HG03066 (cell line): Measurements from ENCODE around the gene TF.

ENCODE experiments used
- ATAC-seq: cut with Tn5 transposase; IDR thresholded peaks from one replicate; pipeline ENCODE4 v1.9.1; 2021; ENCODE audit warnings: low read depth; ENCODE audit not compliant: unreplicated experiment

Gene TF

DNA sequence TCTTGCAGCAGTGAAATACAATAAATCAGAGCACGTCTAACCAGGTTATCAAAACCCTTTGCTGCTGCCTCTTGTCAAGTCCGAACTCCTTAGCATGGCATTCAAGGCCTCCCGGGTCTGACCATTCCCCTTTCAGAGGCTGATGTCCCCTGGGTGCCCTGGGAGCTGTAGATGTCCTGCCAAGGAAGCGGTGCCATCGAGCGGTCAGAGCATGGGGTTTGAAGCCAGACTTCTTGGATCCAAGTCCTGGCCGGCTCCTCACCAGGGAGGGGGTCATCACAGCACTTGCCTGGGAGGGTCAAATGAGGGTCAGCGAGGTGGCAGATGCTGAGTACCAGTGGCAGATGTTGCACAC is 496 bp downstream of the TF start:
- no peak for ATAC-seq

DNA sequence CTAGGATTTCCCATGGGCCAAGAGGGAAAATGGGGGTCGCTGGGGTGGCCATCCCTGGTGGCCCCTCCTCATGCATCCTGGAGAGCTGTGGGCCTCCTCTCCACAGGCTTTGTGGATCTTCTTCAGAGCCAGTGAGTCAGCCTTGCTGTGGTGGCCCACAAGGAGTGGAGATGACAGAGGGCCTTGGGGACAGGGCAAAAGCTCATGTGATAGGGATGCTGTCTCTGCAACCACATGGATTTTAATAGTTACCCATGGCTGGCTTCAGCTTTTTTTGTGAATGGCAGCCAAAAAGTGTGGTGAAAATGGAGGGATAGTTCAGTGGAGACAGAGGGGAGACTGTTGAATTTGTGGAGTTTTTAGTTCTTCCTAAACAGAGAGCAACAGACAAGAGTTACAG is 1.2 kb downstream of the TF start:
- no peak for ATAC-seq

DNA sequence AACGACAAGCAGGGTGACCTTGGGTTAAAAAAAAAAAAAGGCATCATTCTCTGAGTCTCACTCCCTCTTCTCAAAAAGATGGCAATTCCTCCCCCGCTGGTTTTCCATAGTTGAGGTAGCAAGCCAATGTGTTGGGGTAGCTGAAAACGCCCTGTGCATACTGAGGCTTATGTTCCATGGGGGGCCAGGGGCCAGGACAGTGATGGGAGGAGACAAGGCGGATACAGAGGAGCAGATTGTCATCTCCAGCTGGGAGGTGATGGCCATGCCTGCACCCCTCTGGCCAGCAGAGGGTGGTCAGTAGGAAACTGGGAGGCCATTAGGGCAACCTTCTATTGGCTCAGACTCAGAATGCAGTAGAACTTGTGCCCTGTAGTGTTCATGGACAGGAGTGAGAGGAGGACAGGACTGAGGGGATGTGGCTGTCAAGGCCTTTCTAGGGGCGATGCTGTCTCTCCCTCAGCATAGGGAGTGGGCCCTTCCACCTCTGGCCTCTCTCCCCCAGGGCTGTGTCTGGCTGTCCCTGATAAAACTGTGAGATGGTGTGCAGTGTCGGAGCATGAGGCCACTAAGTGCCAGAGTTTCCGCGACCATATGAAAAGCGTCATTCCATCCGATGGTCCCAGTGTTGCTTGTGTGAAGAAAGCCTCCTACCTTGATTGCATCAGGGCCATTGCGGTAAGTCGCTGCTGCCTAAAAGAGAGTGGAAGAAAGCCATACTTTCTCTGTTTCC is 1.9 kb downstream of the TF start:
- ATAC-seq = no peak

DNA sequence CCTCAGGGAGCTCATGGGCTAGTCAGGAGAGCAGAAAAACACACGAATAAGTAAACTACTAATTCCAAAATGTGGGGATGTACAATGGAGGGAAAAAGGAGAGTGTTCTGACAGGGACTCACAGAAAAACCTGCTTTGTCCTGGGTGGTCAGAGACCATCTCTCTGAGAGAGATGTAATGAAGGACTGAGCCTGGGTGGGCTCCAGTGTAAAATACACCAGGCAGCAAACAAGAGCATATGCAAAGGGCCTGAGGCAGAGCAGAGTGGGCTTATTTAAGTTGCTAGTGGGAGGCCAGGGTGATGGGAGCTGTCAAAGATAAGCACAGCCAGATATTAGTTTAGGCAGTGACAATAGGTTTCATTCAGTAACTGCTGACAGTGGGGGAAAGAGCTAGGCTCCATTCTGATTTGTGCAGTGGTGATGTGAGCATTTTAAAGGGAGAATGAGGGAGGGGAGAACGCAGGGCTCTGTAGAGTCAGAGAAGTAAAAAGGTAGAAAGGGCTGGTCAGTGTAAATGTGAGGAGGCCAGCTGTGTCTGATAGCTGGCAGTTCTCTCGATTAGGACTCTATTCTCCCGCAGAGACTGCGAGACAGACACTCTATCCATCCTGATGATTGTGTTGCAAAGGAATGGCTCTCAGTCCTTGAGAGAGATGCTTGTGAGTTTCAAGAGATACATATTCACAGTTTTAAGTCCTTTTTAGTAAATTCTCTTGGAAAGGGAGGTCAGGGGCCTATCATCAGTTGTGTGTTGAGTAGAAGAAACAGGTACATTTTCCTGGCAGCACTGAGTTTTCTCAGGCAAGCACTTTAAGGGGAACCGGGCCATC is 3.5 kb downstream of the TF start:
- ATAC-seq = no peak

DNA sequence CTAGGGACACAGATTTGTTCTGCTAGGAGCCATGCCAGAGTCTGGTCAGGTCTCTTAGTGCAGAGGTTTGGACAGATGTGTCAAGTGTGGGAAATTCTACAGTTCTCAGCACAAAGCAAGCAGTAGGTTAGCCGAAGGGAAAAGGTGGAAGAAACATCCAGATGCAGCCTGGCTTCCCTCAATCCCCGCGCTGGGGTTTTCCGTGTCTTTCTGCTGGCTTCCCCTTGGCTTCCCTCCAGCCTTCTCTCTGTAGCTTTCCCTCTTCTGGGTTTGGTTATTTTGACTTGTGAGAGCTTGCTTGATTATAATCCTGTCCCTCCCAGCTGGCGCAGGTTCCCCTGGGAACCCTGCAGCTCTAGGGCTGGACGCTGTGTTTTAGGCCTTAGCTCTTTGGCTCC is 4.1 kb downstream of the TF start:
- no peak for ATAC-seq

DNA sequence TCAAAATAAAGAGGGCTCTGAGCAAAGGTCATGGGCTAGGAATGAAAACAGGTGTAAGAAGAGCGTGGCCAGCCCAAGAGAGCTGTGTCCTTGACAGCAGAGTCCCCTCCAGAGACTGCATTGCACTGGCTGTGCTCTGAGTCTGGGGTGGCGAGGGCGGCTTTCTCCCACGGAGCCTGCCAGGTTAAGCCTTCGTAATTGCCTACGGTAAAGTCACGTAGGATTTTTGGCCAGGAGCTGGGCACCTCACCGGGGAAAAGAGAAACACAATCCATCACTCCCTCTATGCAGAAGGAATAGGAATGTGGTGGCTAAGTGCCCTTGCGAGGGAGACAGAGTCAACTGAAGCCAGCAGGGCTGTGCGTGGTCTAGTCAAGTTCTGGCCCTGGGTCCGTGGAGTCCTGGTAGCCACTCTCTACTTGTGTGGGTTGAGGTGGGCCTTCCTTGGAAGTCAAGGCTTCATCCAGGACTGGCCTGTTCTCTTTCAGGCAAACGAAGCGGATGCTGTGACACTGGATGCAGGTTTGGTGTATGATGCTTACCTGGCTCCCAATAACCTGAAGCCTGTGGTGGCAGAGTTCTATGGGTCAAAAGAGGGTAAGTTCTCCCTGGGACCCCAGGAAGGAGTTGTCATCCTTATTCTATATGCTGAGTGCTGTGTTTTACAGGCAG is 7.0 kb downstream of the TF start:
- ATAC-seq = no peak

DNA sequence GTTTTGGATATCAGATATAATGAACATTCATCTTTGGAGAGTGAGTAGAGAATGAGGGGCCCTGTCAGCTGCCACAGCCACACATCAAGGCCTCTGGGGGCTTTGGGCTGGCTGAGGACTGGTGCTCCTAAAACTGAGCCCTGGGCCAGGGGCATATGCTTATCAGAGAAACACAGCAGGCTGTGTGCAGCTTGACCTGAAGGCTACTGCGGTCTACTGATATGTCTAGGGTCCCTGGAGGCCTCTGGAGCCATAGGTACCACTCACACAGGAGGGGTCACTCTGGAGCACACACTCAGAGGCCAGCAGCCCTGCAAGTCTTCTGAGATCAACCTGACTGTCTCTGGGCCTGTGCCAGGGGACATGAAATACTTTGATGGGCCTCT is 7.6 kb downstream of the TF start:
- ATAC-seq = no peak

DNA sequence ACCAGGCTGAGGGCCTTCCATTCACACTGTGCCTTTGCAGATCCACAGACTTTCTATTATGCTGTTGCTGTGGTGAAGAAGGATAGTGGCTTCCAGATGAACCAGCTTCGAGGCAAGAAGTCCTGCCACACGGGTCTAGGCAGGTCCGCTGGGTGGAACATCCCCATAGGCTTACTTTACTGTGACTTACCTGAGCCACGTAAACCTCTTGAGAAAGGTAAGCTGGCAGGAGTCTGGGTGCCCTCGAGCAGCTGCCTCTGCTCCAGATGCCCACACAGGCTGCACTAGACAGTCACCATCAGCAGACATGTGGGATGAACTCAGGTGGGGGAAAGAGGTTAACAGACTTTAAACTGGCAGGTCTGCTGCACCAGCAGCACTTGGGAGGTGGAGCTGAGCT is 8.3 kb downstream of the TF start:
- ATAC-seq = no peak

DNA sequence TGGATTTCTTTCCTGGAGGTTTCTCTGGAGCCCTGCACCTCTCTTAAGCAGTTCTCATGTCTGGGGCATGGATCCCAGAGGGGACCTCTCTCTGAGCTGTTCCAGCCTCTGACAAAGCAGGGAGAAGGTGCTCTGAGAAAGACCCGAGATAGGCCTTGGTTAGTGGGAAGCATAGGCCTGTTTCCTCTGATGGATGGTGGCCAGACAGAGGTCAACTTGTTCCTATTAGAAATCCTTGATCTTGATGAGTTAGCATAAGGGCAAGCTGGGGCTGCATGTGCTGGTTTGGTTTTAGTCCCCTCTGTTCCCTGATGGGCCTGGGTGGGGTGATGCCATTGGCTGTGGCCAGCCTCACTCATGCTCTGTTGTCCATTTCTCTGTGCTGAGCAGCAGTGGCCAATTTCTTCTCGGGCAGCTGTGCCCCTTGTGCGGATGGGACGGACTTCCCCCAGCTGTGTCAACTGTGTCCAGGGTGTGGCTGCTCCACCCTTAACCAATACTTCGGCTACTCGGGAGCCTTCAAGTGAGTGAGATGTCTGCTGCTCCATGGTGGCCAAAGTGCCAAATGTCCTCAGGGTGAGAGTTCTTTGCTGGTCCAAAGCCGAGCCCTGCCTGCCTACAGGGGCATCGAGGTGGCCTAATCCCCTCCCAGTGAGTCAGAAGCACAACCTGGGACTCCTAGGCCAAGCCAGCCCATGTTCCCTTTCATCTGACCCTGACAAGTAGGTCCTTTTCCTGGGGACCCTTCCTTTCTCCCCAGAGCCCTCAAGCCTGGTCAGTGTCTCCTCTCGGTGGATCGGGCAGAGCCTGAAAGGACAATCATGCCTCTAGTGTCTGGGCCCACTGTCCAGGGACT is 9.0 kb downstream of the TF start:
- ATAC-seq = no peak

DNA sequence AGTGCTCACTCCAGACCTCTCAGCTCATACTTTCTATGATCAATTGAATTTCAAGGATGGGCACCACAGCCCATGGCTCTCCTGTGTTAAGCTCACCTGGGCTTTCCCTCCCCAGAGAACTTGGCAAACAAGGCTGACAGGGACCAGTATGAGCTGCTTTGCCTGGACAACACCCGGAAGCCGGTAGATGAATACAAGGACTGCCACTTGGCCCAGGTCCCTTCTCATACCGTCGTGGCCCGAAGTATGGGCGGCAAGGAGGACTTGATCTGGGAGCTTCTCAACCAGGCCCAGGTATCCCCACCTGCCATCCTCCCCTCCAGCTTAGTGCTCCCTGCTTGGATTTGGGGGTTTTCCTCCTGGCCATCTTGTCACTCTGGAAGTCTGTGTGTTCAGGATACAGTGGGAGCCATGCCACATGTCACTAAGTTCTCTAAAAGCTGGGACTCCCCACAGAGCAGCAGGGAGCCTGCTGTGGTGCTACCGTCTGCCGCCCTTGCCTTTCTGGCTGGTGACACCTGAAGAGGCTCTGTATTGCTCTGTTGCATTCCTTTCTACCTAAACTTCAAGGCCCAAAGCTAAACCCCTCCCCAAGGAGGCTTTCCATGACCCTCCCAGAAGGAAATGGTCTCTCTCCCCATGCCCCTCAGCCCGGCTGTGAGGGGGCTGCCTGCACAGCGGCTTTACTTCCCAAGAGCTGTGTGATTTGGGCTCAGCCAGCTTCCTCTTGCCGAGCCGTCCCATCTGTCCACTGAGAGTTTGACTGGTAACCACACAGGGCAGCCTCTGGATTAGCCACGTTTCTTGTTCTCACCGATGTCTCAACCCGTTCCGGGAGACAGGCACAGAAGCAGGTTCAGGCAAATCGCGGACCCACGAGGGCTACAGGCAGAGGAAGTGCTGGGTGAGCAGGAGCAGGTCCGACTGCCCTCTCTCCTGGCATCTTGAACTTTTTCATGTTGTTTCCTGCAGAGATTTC is 10.8 kb downstream of the TF start:
- no peak for ATAC-seq

DNA sequence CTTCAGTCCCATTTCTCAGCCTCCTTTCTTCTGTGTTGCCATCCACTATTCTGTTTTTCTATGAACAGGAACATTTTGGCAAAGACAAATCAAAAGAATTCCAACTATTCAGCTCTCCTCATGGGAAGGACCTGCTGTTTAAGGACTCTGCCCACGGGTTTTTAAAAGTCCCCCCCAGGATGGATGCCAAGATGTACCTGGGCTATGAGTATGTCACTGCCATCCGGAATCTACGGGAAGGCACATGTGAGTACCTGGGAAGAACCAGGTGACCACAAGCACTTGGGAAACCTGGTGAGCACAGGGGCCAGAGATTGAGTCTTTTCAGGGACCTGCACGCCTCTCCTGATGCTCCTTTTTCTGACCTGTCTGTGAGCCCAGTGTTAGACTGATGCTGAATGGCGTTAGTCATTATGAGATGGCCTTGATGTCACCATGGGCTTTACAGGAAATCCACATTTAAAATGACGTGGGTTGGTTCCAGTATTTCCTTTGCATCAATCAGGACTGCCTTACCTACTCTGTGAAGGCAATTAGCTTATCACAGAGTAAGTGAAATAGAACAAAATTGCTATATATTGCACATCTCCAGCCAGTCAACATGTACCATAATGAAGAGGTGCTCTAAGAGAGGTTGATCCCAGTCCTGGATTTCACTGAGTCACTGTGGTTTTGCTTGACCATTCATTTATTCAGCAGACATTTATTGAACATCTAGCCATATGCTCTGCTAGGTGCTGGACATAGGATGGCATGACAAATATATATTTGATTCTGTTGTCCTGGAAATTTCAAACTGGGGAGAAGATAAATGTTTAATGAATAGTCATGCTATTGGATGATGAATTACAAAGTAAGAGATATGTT is 11.7 kb downstream of the TF start:
- no peak for ATAC-seq

DNA sequence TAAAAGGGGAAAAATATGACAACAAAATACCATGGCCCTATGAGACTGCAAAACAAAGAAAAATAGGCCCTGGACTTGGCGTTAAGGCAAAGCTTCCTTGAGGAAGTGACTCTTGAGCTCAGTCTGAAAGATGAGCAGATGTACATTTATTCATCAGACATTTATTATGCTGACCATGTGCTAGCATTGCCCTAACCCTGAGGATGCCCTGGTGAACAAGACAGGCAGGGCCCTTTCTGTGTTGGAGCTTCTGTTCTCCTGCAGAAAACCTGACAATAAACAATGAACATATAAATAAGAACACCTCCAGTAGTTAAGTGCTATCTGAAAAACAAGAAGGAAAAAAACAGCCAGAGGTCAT is 12.4 kb downstream of the TF start:
- ATAC-seq = no peak

DNA sequence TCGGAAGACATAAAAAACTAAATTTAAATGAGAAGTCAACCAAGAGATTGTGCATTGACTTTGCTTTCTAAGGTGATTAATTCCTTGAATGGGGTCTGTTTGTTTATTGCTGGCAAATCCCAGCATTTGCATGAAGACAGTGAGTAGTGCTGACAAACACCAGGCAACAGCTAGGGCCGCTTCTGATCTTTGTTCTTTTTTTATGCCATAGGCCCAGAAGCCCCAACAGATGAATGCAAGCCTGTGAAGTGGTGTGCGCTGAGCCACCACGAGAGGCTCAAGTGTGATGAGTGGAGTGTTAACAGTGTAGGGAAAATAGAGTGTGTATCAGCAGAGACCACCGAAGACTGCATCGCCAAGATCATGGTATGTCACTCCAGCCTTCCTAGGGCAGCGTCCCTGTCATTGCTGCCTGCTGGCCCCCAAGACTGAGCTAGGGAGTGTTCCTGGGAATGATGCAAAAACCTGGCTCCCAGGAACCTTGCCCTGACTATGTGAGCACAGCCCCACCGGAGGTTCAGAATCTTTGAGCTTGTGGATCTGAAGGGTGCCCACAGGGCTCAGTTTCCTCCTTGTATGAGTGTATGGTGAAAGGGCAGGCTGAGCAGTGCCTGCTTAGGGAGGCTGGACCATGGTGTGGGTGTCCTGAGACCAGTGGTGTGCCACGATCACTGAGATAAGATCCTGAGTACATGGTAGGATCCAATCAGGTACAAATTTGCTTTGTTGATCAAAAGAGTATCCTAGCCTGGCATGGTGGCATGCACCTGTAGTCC is 13.0 kb downstream of the TF start:
- no peak for ATAC-seq

DNA sequence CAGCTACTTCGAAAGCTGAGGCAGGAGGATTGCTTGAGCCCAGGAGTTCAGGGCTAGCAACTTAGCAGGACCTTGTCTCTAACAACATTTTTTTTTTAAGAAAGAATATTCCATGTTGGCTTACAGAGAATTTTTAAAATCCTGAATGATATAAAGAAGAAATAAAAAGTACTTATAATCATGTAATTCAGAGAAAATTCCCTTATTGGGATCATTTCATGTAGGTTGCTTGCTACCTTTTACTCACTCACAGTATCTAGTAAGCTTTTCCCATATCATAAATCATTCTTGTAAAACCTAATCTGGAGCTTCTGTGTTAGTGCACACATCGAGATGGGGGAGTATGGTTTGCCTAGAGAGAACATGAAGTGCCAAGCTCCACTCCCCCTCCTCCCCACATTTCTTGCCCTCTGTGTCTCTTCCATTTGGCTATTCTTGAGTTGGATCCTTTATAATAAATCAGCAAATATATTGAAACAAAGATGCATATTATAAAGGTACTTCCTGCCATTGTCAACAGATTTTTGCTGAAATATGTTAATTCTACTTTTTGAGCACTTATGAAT is 13.6 kb downstream of the TF start:
- no peak for ATAC-seq

DNA sequence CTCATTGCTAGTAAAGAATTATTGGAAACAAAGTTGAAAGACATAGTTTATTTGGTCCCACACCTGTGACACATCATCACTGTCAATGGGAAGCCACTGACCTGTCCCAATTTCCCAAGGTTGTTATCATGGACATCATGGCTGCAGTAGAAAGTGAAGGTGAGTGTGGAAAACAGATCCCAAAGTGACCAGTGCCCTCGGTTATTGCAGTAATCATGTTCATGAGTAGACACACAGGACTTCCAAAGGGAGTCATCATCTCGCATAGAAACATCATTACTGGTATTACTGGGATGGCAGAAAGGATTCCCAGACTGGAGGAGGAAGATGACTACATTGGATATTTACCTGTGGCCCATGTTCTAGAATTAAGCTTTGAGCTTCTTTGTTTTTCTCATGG is 14.7 kb downstream of the TF start:
- no peak for ATAC-seq

DNA sequence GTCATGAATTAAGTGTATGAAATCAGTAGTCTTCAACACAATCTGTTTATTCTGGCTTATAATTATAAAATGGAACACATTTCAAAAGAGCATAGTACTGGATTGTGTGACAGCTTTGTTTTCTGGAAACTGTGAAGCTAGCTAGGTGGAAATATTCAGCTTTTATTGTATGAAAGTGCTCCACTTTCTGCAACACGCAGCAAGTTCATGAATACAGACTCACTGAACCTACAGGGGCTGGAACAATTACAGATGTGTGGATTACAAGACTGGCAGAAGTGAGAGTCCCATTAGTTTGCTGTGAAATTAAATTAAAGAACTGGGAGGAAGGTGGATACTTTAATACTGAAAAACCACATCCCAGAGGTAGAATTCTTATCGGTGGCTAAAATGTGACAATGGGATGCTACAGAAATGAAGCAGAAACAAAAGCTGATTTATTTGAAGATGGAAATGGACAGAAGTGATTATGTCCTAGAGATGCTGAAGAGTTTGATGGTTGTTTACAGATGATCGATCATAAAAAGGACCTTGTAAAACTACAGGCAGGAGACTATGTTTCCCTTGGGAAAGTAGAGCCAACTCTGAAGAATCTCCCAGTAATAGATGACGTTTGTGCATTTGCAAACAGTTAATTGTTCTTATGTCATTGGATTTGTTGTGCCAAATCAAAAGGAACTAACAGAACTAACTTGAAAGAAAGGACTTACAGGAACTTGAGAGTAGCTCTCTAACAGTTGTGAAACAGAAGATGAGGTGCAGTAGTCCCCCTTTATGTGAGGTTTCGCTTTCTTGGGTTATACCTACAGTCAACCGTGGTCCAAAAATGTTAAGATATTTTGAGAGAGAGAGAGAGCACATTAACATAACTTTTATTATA is 15.7 kb downstream of the TF start:
- no peak for ATAC-seq

DNA sequence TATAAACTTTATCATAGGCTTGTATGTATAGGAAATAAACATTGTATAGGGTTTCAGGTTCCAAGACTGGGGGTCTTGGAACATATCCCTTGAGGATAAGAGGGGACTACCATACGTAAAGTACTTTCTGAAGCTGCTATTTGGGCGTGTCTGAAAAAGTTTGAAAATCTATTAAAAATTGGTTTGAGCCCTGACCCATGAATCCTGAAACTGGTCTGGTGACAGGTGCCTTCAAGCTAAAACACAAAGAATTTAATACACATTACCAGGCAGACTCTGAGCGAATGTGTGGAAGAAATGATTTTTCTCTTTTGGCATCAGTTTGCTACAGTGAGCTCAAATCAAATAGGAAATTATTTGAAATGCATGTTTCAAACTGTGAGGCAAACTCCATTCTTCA is 16.3 kb downstream of the TF start:
- ATAC-seq = no peak
